Heart left ventricle (tissue), 16 donors: Measurements from ENCODE around the gene SLC26A11. TPM values are rescaled to one million over a fixed set of nuclear protein-coding genes. Genes with fewer than 3 reads are reported as not detected.

ENCODE experiments used
- ATAC-seq, 4 donors: fragments of 200-7000 bp; cut with Tn5 transposase; one replicate each; pipeline ENCODE4 v1.9.1; 2020 to 2022; ENCODE audit warnings: moderate library complexity in 4 of 4, mild to moderate bottlenecking in 3 of 4, moderate number of reproducible peaks in 1 of 4
- DNase-seq, 5 donors: peaks; one replicate each; pipeline ENCODE4 v3.0.0-alpha.2; 2020
- H3K27ac ChIP-seq, 12 donors: fragments of 200-600 bp; sonication (generic) in 4 of 12; one replicate each; pipeline versions ENCODE4 v1.5.0 to v1.8.0; 2016 to 2022; ENCODE audit warnings: mild to moderate bottlenecking in 2 of 12
- H3K27me3 ChIP-seq, 9 donors: fragments of 200-600 bp; sonication (generic) in 2 of 9; one replicate each; pipeline versions ENCODE4 v1.5.1 to v1.8.0; 2016 to 2022; ENCODE audit warnings: mild to moderate bottlenecking in 3 of 9
- H3K36me3 ChIP-seq, 9 donors: fragments of 200-600 bp; sonication (generic) in 2 of 9; one replicate each; pipeline versions ENCODE4 v1.5.0 to v1.8.0; 2018 to 2022; ENCODE audit warnings: mild to moderate bottlenecking in 2 of 9
- H3K4me1 ChIP-seq, 12 donors: fragments of 200-600 bp; sonication (generic) in 4 of 12; one replicate each; pipeline versions ENCODE4 v1.5.0 to v1.8.0; 2016 to 2022; ENCODE audit warnings: mild to moderate bottlenecking in 3 of 12
- H3K4me3 ChIP-seq, 12 donors: fragments of 200-600 bp; sonication (generic) in 4 of 12; one replicate each; pipeline versions ENCODE4 v1.5.0 to v1.8.0; 2017 to 2022; ENCODE audit warnings: mild to moderate bottlenecking in 9 of 12, moderate library complexity in 4 of 12
- H3K9me3 ChIP-seq, 12 donors: fragments of 200-600 bp; sonication (generic) in 4 of 12; one replicate each; pipeline versions ENCODE4 v1.5.0 to v1.8.0; 2016 to 2022; ENCODE audit warnings: mild to moderate bottlenecking in 1 of 12
- CTCF ChIP-seq, 12 donors: fragments of 200-600 bp; sonication (generic) in 4 of 12; IDR thresholded peaks; one replicate each; pipeline versions ENCODE4 v1.5.0 to v1.8.0; 2018 to 2022; ENCODE audit warnings: antibody characterized with exemption in 12 of 12, mild to moderate bottlenecking in 5 of 12
- POLR2A ChIP-seq, 2 donors: fragments of 450-650 bp; IDR thresholded peaks; one replicate each; pipeline ENCODE4 v1.6.1; 2017; ENCODE audit warnings: antibody characterized with exemption in 2 of 2, mild to moderate bottlenecking in 2 of 2, moderate library complexity in 2 of 2
- WGBS, 4 donors: extraction: QIAGEN DNeasy Blood & Tissue Kit in 2 of 4; methylation state at CpG; one replicate each; pipeline versions ENCODE4 v1.1.5 to v1.1.7; 2013 to 2018; 5-methylcytosine and 5-hydroxymethylcytosine counted together
- intact Hi-C, 10 donors: fragments of 100-400 bp; cut with DNase I; formaldehyde crosslinking; loops; one replicate each; pipeline versions ENCODE4 v1.11.1 to v1.14.2; 2022
- polyA plus RNA-seq, 2 donors: library from polyadenylated mRNA; stranded (reverse); fragments of 200-250 nt; gene quantifications; one replicate each; pipeline ENCODE4 v1.2.3, GENCODE V29; 2013
- total RNA-seq, 9 donors: library from RNA; depleted of rRNA in 2 of 9; stranded (reverse); fragments of >200 nt in 2 of 9; fragmentation: NEBNext Ultra II Directional in 3 of 9; extraction: Animal tissue kit (Norgen Biotek cat#: 25700) in 3 of 9; gene quantifications; one replicate each; pipeline versions ENCODE4 v1.1.0 to v1.2.4, GENCODE V29; 2016 to 2023
- donor health status: ischemic (EF 13 %, LVEDD 7.1; RV severe dilation, severe dysfunction).
- donor health status: healthy with polysubstance abuse.
- donor health status: DM: no; HTN: yes; CAD: no.
- donor health status: DM: no; HTN: no; CAD: no.
- donor health status: ischemic (EF 25% LVEDD 6.9; RV normal size, moderate dysfunction).
- donor health status: ischemic (EF 25% LVEDD 5.7; RV mildly dilated, moderate dysfunction).
- donor health status: healthy.
- donor health status: DM: yes; HTN: yes; CAD: no.
- donor health status: ischemic (EF 35%, LVEDD 5.7; RV mildly dilated, moderate dysfunction).
- donor health status: nonischemic (EF 11% LVEDD 7.7; RV severe dilation, severe dysfunction).
- donor health status: DM: yes; HTN: yes; CAD: no.
- donor health status: PGD.
- donor health status: ischemic (EF 29% LVEDD 5.4; RV normal size, mild dysfunction).
- donor health status: nonischemic (EF 23%, LVEDD 6.1; RV moderate dilation, normal function).

SLC26A11 gene
- total and polyA plus RNA-seq, 11 donors: 2.4 to 13.0 (median 4.1) TPM

GRCh38 chr17:80185968-80186367, 34.3 kb upstream of the SLC26A11 start:
- intact Hi-C loops: loop anchor here in 1 of 10 donors (5.0 kb wide), 1 partner anchor 39 kb away; the partner anchor contains the start of gene EIF4A3
- Histone ChIP-seq H3K4me3 (no peak overlapping the region), H3K36me3 (no peaks in the 10 kb centered on the region), H3K9me3 (no peaks in the 10 kb centered on the region), H3K27ac (no peak overlapping the region), H3K4me1 (peaks cover 0 to 15% (median 7%) of the 10 kb centered on the region in 12 donors), H3K27me3 (peaks cover 0 to under 1% (median 0%) of the 10 kb centered on the region in 9 donors)
- TF ChIP-seq POLR2A (IDR thresholded peaks at IDR 0.05): no peak
- TF ChIP-seq CTCF (IDR thresholded peaks at IDR 0.05): no peak
- 83 to 90% (median 85%) methylated on average over 8 to 9 of the region's 9 CpGs for WGBS, 4 donors
- DNase-seq: no peak
- ATAC-seq: no peak

GRCh38 chr17:80187090-80187489, 33.1 kb upstream of the SLC26A11 start:
- TF ChIP-seq CTCF (IDR thresholded peaks at IDR 0.05): no peak
- TF ChIP-seq POLR2A (IDR thresholded peaks at IDR 0.05): no peak
- Histone ChIP-seq H3K9me3 (no peaks in the 10 kb centered on the region), H3K36me3 (no peaks in the 10 kb centered on the region), H3K27ac (peak overlapping the region in 7 of 12 donors; percentile 33 to 61 (median 46)), H3K4me3 (peak overlapping the region in 9 of 12 donors; percentile 8 to 33 (median 26)), H3K27me3 (peaks cover 0 to 4% (median 0%) of the 10 kb centered on the region in 9 donors), H3K4me1 (peaks cover 0 to 26% (median 15%) of the 10 kb centered on the region in 12 donors)
- intact Hi-C loops: loop anchor here in 1 of 10 donors (5.0 kb wide), 1 partner anchor 40 kb away; the partner anchor contains the start of gene EIF4A3
- no peak for ATAC-seq
- WGBS, 4 donors: 76 to 80% (median 80%) methylated on average over 16 of the region's 16 CpGs
- DNase-seq: no peak

GRCh38 chr17:80187515-80187941, 32.7 kb upstream of the SLC26A11 start:
- DNase-seq: peak; percentile 64 to 77 (median 72)
- H3K27ac ChIP-seq: peak overlapping the region in 9 of 12 donors; percentile 33 to 61 (median 46)
- TF ChIP-seq POLR2A (IDR thresholded peaks at IDR 0.05): no peak
- TF ChIP-seq CTCF (IDR thresholded peaks at IDR 0.05): no peak
- intact Hi-C loops: loop anchor here in 1 of 10 donors (5.0 kb wide), 1 partner anchor 40 kb away; the partner anchor contains the start of gene EIF4A3
- H3K27me3 ChIP-seq: peaks cover 0 to 4% (median 0%) of the 10 kb centered on the region in 9 donors
- peak in 3 of 4 donors; percentile 83 to 91 (median 84) for ATAC-seq
- no peaks in the 10 kb centered on the region for H3K36me3 ChIP-seq
- H3K4me1 ChIP-seq: peaks cover 0 to 30% (median 18%) of the 10 kb centered on the region in 12 donors
- H3K9me3 ChIP-seq: no peaks in the 10 kb centered on the region
- H3K4me3 ChIP-seq: peak overlapping the region in 10 of 12 donors; percentile 8 to 33 (median 26)
- WGBS, 4 donors: 34 to 52% (median 39%) methylated on average over 9 to 18 of the region's 18 CpGs

GRCh38 chr17:80189611-80190010, 30.6 kb upstream of the SLC26A11 start:
- TF ChIP-seq POLR2A (IDR thresholded peaks at IDR 0.05) (no peak), CTCF (IDR thresholded peaks at IDR 0.05) (no peak)
- intact Hi-C loops: loop anchor here in 3 of 10 donors (5.0 to 10.0 kb wide), 2 partner anchors 42 to 45 kb away; partner anchors contain the start of gene EIF4A3 (in 3 of the 3)
- no peak for DNase-seq
- 77 to 83% (median 79%) methylated on average over 21 to 23 of the region's 23 CpGs for WGBS, 4 donors
- H3K36me3 ChIP-seq: no peaks in the 10 kb centered on the region
- H3K4me3 ChIP-seq: no peak overlapping the region
- H3K27ac ChIP-seq: no peak overlapping the region
- no peak for ATAC-seq
- peaks cover 0 to 31% (median 18%) of the 10 kb centered on the region in 12 donors for H3K4me1 ChIP-seq
- peaks cover 0 to 4% (median 0%) of the 10 kb centered on the region in 9 donors for H3K27me3 ChIP-seq
- H3K9me3 ChIP-seq: no peaks in the 10 kb centered on the region
